ENCODE results near the gene CBLN1.

Gene CBLN1

DNA sequence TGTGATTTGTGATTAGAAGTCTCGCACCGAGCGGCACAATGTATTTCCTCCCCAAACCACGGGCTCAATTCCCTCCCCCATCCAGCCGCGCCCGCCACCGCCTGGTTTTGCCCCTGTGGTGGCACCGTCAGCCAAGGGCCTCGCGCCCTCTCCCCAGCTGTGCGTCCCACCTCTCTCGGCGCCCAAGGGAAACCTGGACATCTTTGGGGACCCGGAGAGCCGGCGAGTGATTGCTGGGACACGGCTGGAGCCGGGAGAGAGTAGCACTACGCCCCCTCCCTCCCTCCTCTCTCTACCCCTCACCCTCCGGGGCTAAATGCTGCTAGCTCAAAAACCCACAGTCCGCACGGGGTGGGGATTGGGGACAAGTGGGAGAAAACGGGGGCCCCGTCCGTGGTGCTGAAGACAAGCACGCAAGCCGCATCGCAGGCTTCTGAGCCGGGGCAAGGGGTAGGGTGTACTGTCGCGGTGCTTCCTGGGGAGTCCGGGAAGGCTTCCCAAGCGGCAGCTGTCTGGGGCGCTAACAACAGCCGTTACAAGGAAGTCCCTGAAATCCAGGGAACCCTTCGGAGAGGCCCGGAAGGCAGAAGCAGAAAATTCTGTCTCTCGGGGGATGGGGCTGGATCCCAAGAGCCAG, 1.4 kb downstream of the CBLN1 start:
- TF ChIP-seq, protein P1, sequence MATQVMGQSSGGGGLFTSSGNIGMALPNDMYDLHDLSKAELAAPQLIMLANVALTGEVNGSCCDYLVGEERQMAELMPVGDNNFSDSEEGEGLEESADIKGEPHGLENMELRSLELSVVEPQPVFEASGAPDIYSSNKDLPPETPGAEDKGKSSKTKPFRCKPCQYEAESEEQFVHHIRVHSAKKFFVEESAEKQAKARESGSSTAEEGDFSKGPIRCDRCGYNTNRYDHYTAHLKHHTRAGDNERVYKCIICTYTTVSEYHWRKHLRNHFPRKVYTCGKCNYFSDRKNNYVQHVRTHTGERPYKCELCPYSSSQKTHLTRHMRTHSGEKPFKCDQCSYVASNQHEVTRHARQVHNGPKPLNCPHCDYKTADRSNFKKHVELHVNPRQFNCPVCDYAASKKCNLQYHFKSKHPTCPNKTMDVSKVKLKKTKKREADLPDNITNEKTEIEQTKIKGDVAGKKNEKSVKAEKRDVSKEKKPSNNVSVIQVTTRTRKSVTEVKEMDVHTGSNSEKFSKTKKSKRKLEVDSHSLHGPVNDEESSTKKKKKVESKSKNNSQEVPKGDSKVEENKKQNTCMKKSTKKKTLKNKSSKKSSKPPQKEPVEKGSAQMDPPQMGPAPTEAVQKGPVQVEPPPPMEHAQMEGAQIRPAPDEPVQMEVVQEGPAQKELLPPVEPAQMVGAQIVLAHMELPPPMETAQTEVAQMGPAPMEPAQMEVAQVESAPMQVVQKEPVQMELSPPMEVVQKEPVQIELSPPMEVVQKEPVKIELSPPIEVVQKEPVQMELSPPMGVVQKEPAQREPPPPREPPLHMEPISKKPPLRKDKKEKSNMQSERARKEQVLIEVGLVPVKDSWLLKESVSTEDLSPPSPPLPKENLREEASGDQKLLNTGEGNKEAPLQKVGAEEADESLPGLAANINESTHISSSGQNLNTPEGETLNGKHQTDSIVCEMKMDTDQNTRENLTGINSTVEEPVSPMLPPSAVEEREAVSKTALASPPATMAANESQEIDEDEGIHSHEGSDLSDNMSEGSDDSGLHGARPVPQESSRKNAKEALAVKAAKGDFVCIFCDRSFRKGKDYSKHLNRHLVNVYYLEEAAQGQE (IDR thresholded peaks at IDR 0.05; ENCODE audit: low read depth), result peak; percentile 72
- TF ChIP-seq MAX (IDR thresholded peaks at IDR 0.05), result no peak

DNA sequence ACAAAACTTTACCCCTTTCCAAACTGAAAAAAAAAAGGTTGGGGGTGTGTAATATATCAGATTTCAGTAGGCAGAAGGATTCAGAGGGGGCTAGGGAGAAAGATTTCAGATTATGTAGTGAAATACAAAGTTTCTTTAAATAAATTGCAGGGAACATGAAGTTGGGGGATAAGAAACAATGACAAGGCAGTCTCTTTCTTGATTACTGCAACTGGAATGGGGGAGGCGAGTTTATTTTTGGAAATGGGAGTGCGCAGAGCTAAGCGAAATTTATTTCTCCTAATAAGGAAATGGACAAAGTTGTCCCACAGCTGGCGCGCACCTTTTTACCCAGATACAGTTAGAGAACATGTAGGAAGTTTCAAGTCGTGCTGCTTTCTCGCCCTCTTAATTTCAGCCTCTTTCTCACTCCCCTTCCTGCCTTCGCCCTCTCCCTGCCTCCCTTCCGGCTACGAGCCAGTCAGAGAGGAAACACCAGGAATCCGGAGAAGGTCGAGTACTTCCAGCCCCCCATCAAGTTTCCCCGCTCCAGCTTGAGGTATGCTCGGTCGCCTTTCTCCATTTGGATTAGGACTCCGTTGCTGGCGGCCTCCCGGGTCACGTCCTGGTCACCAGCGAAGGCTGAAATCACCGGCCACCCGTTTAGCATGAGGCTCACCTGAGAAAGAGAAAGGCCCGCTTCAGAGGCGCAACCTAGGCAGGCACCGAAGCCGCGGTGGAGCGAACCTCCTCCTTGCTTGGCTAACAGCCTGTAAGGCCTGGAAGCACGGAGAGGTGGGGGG, 2.5 kb downstream of the CBLN1 start:
- TF ChIP-seq FOXM1 (IDR thresholded peaks at IDR 0.05; ENCODE audit: borderline replicate concordance, low read depth), result no peak
- TF ChIP-seq, protein P1 (IDR thresholded peaks at IDR 0.05; ENCODE audit: low read depth), result no peak
- no peak for TF ChIP-seq ZBTB7A (IDR thresholded peaks at IDR 0.05; ENCODE audit: low read depth)
- no peak for TF ChIP-seq TCF12 (IDR thresholded peaks at IDR 0.05; ENCODE audit: low read depth)
- no peak for TF ChIP-seq MAX (IDR thresholded peaks at IDR 0.05)
- TF ChIP-seq YY1 (IDR thresholded peaks at IDR 0.05; ENCODE audit: low read depth), result no peak
- TF ChIP-seq EP300 (IDR thresholded peaks at IDR 0.05; ENCODE audit: borderline replicate concordance), result no peak
- no peak for TF ChIP-seq CREB1 (IDR thresholded peaks at IDR 0.05; ENCODE audit: low read depth)
- TF ChIP-seq EGR1 (IDR thresholded peaks at IDR 0.05), result no peak
- no peak for TF ChIP-seq TAF1 (IDR thresholded peaks at IDR 0.05; ENCODE audit: low read depth)
- TF ChIP-seq CEBPB (IDR thresholded peaks at IDR 0.05), result no peak
- no peak for TF ChIP-seq NFIC (IDR thresholded peaks at IDR 0.05)
- no peak for TF ChIP-seq RAD21 (IDR thresholded peaks at IDR 0.05; ENCODE audit: low read depth)
- TF ChIP-seq TEAD4 (IDR thresholded peaks at IDR 0.05), result no peak

- TF ChIP-seq, protein P1 (IDR thresholded peaks at IDR 0.05; ENCODE audit: low read depth), result no peak
- TF ChIP-seq CREB1 (IDR thresholded peaks at IDR 0.05; ENCODE audit: low read depth) (no peak), YY1 (IDR thresholded peaks at IDR 0.05; ENCODE audit: low read depth) (no peak), TEAD4 (IDR thresholded peaks at IDR 0.05) (no peak), RAD21 (IDR thresholded peaks at IDR 0.05; ENCODE audit: low read depth) (no peak), FOXM1 (IDR thresholded peaks at IDR 0.05; ENCODE audit: borderline replicate concordance, low read depth) (no peak), EP300 (IDR thresholded peaks at IDR 0.05; ENCODE audit: borderline replicate concordance) (no peak), MAX (IDR thresholded peaks at IDR 0.05) (no peak), TCF12 (IDR thresholded peaks at IDR 0.05; ENCODE audit: low read depth) (no peak), TAF1 (IDR thresholded peaks at IDR 0.05; ENCODE audit: low read depth) (no peak), NFIC (IDR thresholded peaks at IDR 0.05) (no peak), USF1 (IDR thresholded peaks at IDR 0.05) (no peak), EGR1 (IDR thresholded peaks at IDR 0.05) (no peak), CEBPB (IDR thresholded peaks at IDR 0.05) (no peak), ZBTB7A (IDR thresholded peaks at IDR 0.05; ENCODE audit: low read depth) (no peak)
These were observed 3.1 kb downstream of the CBLN1 start for GRCh38 chr16:49278567-49278827.

DNA sequence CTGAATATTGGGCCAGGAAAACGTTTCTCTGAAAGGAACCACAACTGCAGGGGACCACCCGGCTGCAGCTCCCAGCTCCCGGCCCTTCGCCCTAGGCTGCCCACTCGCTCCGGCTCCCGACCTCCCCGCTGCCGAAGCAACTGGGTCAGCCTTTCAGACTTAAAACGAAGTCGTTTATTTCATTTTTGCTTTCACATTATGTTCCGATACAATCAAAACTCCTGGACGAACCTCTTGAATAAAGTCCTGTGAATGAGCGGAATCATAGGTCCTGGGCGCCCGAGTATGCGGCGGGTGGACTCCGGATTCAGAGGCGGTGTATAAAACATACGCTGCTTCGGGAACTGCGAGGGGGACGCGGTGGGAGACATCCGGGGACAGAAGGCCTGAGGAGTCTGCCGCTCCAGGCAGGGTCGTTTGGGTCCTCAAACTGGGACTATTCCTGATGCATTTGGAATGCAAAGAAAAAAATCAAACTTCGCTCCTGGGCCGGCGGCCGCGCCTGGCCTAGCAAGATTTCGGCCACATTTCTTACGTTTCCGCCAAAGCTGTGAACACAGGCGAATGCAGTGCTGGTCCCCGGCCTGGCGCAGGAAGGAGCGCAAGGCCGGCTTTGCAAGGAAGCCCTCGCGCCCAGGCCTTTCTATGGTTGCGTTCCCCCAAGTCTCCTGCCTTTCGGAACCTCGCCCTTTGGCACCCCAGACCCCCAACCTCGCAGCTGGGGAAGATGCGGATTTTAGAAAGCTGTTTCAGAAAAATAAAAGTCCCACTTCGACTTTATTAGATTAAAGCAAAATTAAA, 3.7 kb downstream of the CBLN1 start:
- no peak for TF ChIP-seq EP300 (IDR thresholded peaks at IDR 0.05; ENCODE audit: borderline replicate concordance)
- TF ChIP-seq MAX (IDR thresholded peaks at IDR 0.05), result no peak
- no peak for TF ChIP-seq RAD21 (IDR thresholded peaks at IDR 0.05; ENCODE audit: low read depth)
- no peak for TF ChIP-seq TAF1 (IDR thresholded peaks at IDR 0.05; ENCODE audit: low read depth)
- no peak for TF ChIP-seq YY1 (IDR thresholded peaks at IDR 0.05; ENCODE audit: low read depth)
- TF ChIP-seq CEBPB (IDR thresholded peaks at IDR 0.05), result no peak
- no peak for TF ChIP-seq TEAD4 (IDR thresholded peaks at IDR 0.05)
- TF ChIP-seq NFIC (IDR thresholded peaks at IDR 0.05), result no peak
- TF ChIP-seq, protein P1 (IDR thresholded peaks at IDR 0.05; ENCODE audit: low read depth), result no peak
- no peak for TF ChIP-seq USF1 (IDR thresholded peaks at IDR 0.05)
- no peak for TF ChIP-seq ZBTB7A (IDR thresholded peaks at IDR 0.05; ENCODE audit: low read depth)
- no peak for TF ChIP-seq FOXM1 (IDR thresholded peaks at IDR 0.05; ENCODE audit: borderline replicate concordance, low read depth)
- TF ChIP-seq EGR1 (IDR thresholded peaks at IDR 0.05), result no peak
- no peak for TF ChIP-seq TCF12 (IDR thresholded peaks at IDR 0.05; ENCODE audit: low read depth)
- TF ChIP-seq CREB1 (IDR thresholded peaks at IDR 0.05; ENCODE audit: low read depth), result no peak

Measured in Ishikawa (cell line).